ENCODE results near the gene MRPL34. TPM values are rescaled to one million over a fixed set of nuclear protein-coding genes. Genes with fewer than 3 reads are reported as not detected.

Gene MRPL34
- total RNA-seq, 4 donors from 2014 or later, result 95.0 to 175 (median 113) TPM

GRCh38 chr19:17260842-17261325, 44.8 kb upstream of the MRPL34 start:
- Histone ChIP-seq H3K4me1 (no peaks in the 10 kb centered on the region), H3K9me3 (peaks cover 0 to 9% (median 0%) of the 10 kb centered on the region in 3 donors), H3K4me3 (no peak overlapping the region), H3K27ac (no peak overlapping the region), H3K36me3 (no peaks in the 10 kb centered on the region), H3K27me3 (no peaks in the 10 kb centered on the region)
- TF ChIP-seq POLR2A (IDR thresholded peaks at IDR 0.05), result no peak
- peak in 3 of 4 experiments; percentile 80 to 91 (median 81) for TF ChIP-seq CTCF (IDR thresholded peaks at IDR 0.05)
- TF ChIP-seq EP300 (IDR thresholded peaks at IDR 0.05), result no peak
- 18 to 19% methylated on average over 13 to 15 of the region's 15 CpGs for WGBS, 2 donors (ENCODE audit: low coverage in 1 of 2)
- peak; percentile 90 for ATAC-seq

GRCh38 chr19:17262557-17262956, 43.1 kb upstream of the MRPL34 start:
- TF ChIP-seq POLR2A (IDR thresholded peaks at IDR 0.05), result no peak
- TF ChIP-seq CTCF (IDR thresholded peaks at IDR 0.05), result no peak
- no peak for TF ChIP-seq EP300 (IDR thresholded peaks at IDR 0.05)
- TF ChIP-seq POLR2AphosphoS5 (IDR thresholded peaks at IDR 0.05), result no peak
- peak overlapping the region in 1 of 2 donors; percentile 41 for H3K4me3 ChIP-seq
- no peaks in the 10 kb centered on the region for H3K27me3 ChIP-seq
- H3K27ac ChIP-seq, result no peak overlapping the region
- H3K4me1 ChIP-seq, result peaks cover 0 to under 1% (median 0%) of the 10 kb centered on the region in 3 donors
- no peak for ATAC-seq
- peaks cover 0 to 9% (median 0%) of the 10 kb centered on the region in 3 donors for H3K9me3 ChIP-seq
- H3K36me3 ChIP-seq, result no peaks in the 10 kb centered on the region
- no CpG with 5 or more reads among the region's 16 CpGs for WGBS, 2 donors (ENCODE audit: low coverage in 1 of 2)

DNA sequence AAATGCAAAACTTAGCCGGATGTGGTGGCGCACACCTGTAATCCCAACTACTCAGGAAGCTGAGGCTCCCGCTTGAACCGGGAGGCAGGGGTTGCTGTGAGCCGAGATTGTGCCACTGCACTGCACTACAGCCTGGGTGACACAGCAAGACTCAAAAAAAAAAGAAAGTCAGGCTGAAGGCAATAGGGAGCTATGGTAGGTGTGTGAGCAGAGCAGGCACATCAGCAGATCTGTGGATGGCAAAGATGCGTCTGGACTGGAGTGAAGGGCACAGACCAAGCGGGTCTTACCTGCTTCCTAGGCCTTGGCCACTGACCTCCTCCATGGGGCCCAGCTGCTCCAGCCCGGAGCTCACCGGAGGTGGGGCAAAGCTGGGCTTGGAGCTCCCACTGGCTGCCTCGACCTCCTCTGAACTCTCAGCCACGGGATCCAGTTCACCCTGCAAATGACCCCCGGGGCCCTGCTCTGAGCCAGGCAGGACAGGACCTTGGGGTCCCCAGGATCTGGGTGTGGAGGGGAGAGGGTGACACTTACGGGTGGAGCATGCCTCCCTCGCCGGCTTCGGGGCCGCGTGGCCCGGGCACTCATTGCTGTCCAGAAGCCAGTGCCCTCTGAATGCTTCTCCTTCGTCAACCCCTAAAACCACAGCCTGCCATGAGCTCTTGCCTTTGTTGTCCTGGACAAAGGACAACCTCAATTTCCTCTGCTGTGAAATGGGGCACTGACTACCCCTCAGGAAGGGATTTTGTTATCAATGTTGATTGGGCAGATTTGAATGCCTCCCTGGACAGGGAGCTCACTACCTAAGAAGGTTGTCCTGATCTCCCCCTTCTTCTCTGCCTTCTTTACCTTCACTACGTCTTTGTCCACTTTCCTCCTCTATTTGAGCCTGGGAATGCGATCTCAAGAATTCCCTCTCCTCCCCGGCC, 41.7 kb upstream of the MRPL34 start:
- Histone ChIP-seq H3K4me3 (peak overlapping the region in 1 of 2 donors; percentile 41), H3K4me1 (peaks cover 3 to 15% (median 8%) of the 10 kb centered on the region in 3 donors), H3K9me3 (peaks cover 0 to 8% (median 0%) of the 10 kb centered on the region in 3 donors), H3K27me3 (no peaks in the 10 kb centered on the region), H3K36me3 (peaks cover 0 to 5% of the 10 kb centered on the region in 2 donors), H3K27ac (peak overlapping the region in 3 of 4 donors; percentile 25 to 44 (median 34))
- no peak for ATAC-seq
- TF ChIP-seq EP300 (IDR thresholded peaks at IDR 0.05), result no peak
- TF ChIP-seq POLR2A (IDR thresholded peaks at IDR 0.05), result no peak
- TF ChIP-seq CTCF (IDR thresholded peaks at IDR 0.05), result no peak
- no peak for TF ChIP-seq POLR2AphosphoS5 (IDR thresholded peaks at IDR 0.05)
- WGBS, 2 donors (ENCODE audit: low coverage in 1 of 2), result 70 to 90% methylated on average over 2 to 12 of the region's 23 CpGs

DNA sequence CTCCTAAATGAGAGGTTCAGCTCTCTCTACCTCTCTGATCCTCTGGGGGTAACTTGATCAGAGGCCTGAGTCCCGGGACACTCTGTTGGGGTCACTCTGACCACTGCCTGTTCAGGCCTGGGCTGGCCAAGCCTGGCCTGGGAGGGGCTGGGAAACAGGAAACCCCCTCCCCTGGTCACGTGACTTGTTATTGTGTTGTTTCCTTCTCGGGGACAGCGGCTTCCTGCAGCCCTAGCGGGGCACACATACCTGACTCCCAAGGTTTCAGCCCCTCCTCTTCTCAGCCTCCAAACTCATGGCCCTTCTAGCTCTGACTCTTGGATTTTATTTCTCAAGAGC, 41.1 kb upstream of the MRPL34 start, which contains the start of gene USHBP1:
TSS of gene USHBP1 (minus strand) at position 105 of the 339 bp plus-strand sequence. CDS start 446 bp downstream, outside the sequence.
- peak within 1 kb of the TSS in 1 of 2 donors; percentile 41 for H3K4me3 ChIP-seq
- peaks cover 0 to 11% of the 10 kb centered on the region in 2 donors for H3K36me3 ChIP-seq
- H3K27me3 ChIP-seq, result no peaks in the 10 kb centered on the region
- TF ChIP-seq POLR2A (IDR thresholded peaks at IDR 0.05) (no peak), EP300 (IDR thresholded peaks at IDR 0.05) (no peak), POLR2AphosphoS5 (IDR thresholded peaks at IDR 0.05) (no peak), CTCF (IDR thresholded peaks at IDR 0.05) (no peak)
- peak within 1 kb of the TSS in 3 of 4 donors; percentile 25 to 44 (median 34) for H3K27ac ChIP-seq
- H3K9me3 ChIP-seq, result peaks cover 0 to 2% (median 0%) of the 10 kb centered on the region in 3 donors
- no peak for ATAC-seq
- H3K4me1 ChIP-seq, result peaks cover 3 to 15% (median 8%) of the 10 kb centered on the region in 3 donors
- WGBS, 2 donors (ENCODE audit: low coverage in 1 of 2), result 17 to 67% methylated on average over 1 of the region's 5 CpGs
